NB4 (cell line): ENCODE measurements around the gene RDH16.
"Not testable (repeated sequence)": the region's sequence is repeated elsewhere in the genome, so short reads cannot be mapped to it uniquely, and the experiment has no call there.

Experiments used
- CTCF ChIP-seq: IDR thresholded peaks from one replicate; pipeline ENCODE4 v1.5.1; 2012; ENCODE audit warnings: low read depth, low read length
- POLR2A ChIP-seq: IDR thresholded peaks from 2 replicates; pipeline ENCODE4 v1.6.1; 2011; ENCODE audit warnings: mild to moderate bottlenecking; ENCODE audit not compliant: insufficient read length; ENCODE audit errors: extremely low read depth

DNA sequence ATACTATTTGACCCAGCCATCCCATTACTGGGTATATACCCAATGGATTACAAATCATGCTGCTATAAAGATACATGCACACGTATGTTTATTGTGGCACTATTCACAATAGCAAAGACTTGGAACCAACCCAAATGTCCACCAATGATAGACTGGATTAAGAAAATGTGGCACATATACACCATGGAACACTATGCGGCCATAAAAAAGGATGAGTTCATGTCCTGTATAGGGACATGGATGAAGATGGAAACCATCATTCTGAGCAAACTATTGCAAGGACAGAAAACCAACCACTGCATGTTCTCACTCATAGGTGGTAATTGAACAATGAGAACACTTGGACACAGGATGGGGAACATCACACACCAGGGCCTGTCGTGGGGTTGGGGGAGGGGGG lies 16.8 kb upstream of the RDH16 start:
- not testable (repeated sequence) for TF ChIP-seq CTCF, POLR2A
